Amygdala (tissue), 56 donors: ENCODE data around the gene TNRC18.
"Not testable (repeated sequence)": the region's sequence is repeated elsewhere in the genome, so short reads cannot be mapped to it uniquely, and the experiment has no call there.

Source experiments
- DNase-seq, 56 donors: peaks; one replicate each; lab custom pipeline; 2025; lab: John Stamatoyannopoulos, UW

TNRC18 gene

DNA sequence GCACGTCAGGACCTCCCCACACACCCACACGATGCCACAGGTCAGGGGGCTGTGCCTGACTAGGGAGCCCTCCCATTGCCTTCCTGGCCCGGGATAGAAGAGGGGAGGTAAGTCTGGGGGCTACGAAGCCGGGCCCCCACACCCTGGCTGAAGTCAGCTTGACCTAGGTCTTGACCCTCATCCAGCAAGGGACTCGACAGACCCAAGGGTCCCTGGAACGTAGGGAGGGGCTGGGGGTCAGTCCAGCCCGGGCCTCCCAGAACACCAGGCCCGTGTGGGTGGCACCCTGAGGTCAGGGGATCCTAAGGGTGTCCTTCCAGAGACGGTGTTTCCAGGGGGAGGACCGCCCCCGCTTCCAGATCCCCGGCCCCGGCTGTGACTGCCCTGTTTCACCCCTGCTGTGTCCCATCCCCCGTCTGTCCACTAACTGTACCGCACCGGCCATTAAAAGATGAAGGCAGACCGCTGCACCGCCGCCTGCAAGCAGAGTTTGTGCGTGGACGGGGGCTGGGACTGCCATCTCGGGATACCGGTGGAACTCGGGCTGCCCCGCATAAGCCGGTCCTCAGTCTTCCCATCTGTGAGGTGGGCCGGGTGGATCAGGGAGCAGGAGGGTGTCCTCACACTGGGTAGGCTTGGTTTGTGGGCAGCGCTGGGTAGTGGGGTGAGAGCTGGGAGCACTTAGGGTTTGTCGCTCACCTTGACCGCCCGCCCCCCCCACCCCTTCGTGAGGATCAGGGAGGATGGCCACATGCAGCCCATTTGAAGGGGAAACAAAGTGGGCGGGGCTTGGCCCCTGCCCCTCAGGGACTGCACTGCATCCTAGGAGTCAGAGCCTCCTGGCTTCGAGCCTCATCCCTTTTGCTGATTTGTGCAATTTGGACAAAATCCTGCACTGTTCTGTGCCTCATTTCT is 119.8 kb downstream of the TNRC18 start:
- no peak for DNase-seq

DNA sequence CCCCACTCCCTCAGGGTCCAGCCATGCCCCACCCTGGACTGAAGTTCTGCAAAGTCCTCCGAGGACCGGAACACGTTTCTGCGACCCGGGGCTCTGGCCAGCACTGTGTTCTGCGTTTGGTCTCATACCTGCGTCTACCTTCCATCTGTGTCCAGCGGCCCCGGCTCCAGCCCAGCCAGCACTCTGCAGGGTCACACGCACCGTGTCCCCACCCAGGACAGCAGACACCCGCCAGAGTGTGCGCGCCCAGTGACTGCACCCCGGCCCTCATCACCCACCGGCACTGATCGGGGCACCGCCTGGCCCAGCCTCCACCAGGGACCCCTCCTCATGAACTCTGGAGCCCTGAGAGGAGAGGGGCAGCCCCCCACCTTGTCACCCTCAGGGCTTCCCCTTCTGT is 120.6 kb downstream of the TNRC18 start:
- no peak for DNase-seq

DNA sequence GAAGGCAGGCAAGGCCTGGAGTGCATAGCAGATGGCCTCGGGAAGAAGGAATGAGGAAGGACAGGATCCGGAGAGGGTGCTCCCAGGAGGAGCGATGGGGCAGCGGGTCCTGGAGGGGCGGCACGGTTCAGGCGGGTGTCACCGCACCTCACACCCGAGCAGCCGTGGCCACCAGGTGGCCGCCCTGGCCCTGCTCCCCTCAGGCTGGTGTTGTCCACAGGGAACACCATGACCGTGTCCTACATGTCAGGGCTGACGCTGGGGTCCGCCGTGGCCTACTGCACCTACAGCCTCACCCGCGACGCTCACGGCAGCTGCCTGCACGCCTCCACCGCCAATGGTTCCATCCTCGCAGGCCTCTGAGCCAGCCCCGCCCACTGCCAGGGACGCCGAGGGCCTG is 121.1 kb downstream of the TNRC18 start:
- DNase-seq: no peak

DNA sequence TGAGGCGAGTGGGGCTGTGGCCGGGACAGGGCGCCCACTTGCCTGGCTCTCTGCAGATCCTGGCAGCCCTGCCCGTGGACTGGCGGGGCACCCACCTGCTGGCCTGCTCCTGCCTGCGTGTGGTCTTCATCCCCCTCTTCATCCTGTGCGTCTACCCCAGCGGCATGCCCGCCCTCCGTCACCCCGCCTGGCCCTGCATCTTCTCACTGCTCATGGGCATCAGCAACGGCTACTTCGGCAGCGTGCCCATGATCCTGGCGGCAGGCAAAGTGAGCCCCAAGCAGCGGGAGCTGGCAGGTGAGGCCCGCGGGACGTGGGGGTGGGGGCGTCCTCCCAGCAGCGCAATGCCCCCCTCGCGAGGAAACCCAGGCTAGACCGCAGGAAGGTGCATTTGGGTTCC is 123.3 kb downstream of the TNRC18 start:
- DNase-seq: no peak

DNA sequence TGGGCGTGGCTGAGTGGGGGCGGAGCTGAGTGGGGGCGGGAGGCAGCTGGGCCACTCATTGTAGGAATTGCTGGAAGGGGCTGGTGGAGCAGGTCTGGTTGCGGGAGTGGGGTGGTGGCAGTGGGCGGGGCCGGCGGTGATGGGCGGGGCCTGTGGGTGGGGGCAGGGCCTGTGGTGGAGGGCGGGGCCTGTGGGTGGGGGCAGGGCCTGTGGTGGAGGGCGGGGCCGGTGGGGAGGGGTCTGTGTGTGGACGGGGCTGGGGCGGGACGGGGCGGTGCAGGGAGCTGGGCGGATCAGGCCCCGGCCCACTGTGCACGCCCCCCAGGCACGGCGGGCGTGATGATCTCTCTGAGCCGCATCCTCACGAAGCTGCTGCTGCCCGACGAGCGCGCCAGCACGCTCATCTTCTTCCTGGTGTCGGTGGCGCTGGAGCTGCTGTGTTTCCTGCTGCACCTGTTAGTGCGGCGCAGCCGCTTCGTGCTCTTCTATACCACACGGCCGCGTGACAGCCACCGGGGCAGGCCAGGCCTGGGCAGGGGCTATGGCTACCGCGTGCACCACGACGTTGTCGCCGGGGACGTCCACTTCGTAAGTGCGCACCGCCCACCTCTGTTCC is 126.9 kb downstream of the TNRC18 start:
- DNase-seq: peak in 7 of 56 donors; percentile 10 to 54 (median 25)

DNA sequence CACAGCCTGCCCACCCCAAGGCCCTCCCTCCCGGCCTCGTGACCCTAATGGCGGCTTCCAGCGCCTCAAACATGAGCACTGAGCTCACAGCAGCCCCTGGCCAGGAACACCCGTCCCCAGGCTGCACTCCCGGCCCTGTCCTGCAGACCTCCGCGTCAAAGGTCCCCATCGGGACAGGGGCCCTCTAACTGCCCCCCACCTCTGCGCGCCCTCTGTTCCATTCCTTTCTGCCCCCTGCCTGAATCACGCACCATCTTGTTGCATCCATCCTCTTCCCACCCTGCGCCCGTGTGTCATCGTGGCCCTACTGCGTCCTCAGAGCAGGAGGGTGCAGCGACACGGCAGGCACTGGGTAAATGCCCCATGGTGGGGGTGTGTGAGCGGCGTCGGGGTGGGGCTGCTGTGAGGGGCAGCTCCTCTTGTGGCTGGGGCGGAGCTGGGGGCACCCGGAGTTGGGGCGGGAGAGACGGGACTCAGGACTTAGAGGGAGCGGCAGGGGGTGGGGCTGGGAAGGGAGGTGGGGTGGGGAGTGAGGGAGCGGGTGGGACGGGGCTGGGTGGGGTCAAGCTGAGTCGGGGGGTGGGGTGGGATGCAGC is 127.5 kb downstream of the TNRC18 start:
- DNase-seq: peak in 1 of 56 donors; percentile 21

DNA sequence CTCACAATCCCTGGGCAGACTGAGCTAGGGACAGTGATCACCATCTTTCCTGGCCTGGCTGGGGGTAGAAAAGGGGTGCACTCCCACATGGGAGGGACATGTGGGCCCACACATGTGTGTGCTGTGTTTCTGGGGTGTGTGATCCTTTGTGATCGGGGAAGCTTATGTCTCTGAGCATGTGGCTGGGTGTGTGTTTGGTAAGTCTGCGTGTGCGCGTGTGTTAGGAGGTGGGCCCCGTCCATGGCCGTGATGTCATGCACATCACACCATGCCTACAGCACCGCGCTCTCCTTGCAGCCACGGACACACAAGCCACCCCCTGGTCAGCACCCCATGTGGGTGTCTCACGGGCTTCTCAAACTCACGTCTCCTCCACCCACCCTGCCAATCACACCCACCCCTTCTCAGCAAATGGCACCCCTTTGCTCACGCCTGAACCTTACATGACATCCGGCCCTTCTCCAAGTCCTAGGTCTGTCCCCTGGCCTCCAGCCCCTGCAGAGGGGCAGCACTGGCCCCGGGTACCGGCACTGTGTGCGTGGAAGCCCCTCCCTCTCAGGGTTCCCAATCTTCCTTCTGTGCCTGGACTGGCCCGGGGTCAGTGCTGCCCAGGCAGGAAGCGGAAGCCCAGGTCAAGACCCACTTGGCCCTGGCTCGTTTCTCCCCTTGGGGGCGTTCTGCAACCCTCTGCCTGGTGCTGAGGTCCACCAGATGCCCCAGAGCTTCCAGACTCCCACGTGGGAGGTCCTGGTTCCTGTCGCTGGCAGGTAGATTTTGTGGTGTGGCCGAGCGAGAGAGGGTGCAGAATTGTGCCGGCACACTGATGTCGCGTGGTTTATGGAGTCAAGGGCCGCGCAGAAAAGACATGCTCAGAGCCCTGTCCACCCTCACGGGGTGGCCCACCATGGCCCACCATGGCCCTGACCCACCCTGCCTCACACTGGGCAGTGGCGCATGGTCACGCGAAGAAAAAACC is 128.3 kb downstream of the TNRC18 start:
- peak in 1 of 56 donors; percentile 3 for DNase-seq

DNA sequence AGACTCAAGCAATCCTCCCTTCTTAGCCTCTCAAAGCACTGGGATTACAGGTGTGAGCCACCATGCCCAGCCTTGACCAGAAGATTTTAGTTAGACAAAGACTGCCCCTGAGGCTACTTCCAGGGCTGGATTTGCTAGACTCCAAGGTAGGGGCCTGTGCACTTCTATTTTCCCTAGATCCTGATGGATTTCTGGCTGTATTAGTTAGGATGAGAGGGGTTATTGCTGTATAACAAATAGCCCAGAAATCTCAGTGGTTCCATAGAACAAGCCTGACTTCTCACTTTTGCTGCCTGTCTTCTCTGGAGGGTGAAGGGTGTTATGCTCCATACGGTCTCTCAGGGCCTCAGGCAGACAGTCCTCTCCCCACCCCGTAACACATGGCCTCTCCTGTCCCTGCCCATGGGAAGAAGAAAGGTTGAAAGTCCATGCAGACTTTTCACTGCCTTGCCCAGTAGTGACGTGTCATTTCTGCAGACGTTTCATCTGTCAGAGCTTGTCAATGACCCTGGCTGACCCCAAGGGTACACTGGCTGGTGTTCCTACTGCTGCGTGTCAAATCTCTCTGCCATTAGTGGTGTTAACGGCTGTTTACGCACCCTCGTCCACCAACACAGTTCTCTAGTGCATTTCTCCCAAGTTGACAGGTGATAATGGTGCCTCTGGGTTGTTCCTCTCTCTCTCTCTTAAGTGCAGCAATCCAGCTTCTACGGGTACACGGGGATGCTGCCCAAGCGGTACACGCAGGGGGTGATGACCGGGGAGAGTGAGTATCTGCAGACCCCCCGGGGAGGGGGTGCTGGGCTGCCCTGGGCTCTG is 129.3 kb downstream of the TNRC18 start:
- DNase-seq: no peak

DNA sequence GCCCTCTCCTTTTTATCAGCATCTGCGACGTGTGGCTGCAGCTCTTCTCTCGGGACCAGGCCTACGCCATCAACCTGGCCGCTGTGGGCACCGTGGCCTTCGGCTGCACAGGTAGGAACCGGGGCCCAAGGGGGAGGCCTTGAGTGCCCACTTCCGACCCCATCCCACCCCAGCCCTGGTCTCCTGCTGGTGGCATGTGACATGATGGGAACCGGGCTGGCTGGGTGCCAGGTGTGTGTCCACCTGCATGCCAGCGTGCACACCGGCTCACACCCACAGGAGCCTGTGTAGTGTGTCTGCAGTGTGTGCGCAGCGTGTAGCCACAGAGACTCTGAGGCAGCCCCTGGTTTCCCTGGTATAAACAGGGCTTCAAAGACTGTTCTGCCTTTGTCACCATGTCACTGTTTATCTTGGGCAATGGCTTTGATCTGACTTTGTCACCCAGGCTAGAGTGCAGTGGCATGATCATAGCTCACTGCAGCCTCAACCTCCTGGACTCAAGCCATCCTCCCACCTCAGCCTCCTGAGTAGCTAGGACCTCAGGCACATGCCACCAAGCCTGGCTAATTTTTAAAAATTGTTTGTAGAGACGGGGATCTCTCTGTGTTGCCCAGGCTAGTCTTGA is 131.8 kb downstream of the TNRC18 start:
- peak in 1 of 56 donors; percentile 16 for DNase-seq

DNA sequence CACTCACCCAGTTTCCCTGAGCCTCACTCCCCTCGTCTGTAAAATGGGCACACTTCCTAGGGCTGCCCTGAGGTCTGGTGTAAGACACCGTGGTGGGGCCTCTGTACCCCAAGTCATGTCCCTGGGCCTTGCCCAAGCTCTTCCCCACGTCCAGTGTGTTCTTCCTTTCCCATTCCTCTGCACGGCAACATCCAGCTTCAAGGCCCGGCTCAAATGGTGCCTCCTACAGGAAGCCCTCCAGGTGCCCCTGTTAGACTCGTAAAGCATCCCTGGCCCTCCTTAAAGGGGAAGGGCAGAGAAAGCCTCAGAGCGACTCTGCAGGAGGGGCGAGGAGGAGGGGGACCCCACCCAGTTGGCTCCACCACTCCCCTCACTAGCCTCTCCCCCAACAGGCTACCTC is 132.3 kb downstream of the TNRC18 start:
- DNase-seq: no peak

DNA sequence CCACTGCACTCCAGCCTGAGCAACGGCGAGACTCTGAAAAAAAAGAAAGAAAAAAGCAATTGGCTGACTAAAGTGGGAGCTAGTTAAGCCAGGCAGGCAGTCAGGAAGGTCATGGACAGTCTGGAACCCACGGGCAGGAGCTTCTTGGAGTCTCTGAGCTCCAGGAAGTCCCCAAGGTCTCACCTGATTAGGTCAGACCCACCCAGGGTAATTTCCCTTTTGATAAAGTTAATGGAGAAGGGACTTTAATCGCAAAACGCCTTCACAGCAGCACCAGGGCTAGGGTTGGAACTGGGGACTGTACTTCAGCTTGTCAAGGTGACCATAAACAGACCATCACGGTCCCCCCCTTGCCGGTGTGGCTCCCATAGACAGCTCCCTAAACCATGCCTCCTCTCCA is 134.3 kb downstream of the TNRC18 start:
- DNase-seq: no peak

DNA sequence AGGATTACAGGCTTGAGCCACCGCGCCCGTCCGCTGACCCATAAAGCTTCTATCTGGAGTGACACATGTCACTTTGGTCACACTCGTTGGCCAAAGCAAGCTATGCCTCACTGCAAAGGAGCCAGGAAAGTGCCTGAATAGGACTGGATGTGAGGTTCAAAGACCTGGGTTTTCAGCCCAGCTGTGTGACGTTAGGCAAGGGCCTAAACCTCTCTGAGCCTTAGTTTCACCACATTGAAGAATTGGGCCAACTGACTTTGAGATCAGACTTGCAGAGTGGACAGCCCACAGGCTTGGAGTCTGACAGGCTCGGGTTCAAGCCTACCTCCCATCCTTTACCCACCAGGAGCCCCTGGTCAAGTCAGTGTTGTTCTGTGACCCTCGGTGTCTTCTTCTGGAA is 135.1 kb downstream of the TNRC18 start:
- DNase-seq: not testable (repeated sequence)

DNA sequence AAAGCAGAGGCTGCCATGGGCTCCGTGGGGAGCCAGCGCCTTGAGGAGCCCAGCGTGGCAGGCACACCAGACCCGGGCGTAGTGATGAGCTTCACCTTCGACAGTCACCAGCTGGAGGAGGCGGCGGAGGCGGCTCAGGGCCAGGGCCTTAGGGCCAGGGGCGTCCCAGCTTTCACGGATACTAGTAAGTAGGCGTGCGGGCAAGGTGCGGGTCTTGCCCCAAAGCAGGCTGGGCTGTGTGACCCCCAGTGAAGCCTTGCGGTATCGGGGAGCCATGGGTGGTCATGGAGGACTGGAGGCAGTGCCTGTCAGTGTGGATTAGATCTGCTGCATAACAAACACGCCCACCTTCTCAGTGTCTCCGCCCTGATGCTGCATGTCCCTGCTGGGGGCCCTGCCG is 135.8 kb downstream of the TNRC18 start:
- DNase-seq: no peak

DNA sequence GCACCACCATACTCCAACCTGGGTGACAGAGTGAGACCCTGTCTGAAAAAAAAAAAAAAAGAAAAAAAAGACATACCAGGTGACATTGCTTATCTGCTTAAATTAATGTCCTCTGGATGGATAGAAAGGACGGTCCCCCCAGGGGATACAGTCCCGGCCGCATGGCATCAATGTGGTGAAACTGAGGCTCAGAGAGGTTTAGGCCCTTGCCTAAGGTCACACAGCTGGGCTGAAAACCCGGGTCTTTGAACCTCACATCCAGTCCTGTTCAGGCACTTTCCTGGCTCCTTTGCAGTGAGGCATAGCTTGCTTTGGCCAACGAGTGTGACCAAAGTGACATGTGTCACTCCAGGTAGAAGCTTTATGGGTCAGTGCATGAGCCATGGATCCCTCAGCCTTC is 136.3 kb downstream of the TNRC18 start:
- DNase-seq: not testable (repeated sequence)

DNA sequence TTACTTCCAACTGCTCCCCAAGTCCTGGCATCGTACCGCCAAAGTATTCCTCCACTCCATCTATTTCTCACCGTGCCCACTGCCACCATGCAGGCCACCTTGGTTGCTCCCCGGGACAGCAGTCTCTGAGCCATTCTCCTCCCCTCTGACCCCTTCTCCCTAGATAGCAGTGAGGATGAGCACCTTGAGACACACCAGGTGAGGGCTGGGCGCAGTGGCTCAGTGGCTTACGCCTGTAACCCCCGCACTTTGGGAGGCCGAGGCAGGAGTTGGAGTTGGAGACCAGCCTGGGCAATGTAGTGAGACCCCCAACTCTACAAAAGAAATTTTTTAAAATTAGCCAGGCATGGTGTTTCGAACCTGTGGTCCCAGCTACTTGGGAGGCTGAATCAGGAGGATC is 136.7 kb downstream of the TNRC18 start:
- no peak for DNase-seq

DNA sequence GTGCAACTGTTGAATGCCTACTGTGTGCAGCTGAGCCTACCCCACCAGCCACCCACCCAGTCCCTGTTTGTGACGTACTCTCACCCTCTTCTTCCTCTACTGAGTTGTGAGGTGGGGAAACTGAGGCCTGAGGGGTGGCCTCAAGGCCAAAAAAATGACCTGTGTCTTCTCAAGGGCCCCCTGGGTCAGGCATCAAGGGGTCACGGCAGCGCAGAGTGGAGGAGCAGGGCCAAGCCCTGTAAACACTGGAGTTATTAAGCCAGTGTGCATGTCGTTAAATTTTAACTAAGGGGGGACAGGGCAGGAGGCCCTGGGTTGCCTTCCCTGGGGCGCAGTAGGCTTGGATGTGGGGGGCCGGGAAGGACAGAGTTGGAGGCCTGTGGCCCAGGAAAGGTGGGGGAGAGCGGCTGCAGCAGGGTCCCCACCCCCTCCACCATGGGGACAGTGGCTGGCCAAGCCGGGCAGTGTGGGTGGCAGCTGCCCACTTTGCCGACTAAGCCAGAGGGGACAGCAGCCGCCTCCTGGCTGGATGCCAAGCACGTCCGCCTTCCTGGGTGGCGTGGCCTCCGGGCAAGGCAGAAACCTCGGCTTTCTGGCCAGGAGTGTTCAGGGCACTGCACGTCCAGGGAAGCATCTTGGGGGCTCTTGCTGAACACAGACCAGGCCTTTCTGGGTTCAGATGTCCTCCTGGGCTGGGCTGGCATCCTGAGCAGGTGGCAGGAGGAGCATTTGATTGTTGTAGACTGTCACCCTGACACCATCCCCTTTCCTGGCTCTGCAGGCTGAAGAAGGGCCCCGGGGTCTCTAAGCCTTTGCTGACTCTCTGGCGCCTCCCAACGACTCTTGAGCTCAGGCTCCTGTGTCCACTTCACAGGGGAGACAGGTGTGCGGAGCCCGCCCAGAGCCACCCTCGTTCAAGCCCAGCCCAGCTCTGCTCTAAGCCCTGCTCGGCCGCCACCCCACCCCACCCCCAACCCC is 139.0 kb downstream of the TNRC18 start:
- peak in 41 of 56 donors; percentile 3 to 68 (median 38) for DNase-seq

DNA sequence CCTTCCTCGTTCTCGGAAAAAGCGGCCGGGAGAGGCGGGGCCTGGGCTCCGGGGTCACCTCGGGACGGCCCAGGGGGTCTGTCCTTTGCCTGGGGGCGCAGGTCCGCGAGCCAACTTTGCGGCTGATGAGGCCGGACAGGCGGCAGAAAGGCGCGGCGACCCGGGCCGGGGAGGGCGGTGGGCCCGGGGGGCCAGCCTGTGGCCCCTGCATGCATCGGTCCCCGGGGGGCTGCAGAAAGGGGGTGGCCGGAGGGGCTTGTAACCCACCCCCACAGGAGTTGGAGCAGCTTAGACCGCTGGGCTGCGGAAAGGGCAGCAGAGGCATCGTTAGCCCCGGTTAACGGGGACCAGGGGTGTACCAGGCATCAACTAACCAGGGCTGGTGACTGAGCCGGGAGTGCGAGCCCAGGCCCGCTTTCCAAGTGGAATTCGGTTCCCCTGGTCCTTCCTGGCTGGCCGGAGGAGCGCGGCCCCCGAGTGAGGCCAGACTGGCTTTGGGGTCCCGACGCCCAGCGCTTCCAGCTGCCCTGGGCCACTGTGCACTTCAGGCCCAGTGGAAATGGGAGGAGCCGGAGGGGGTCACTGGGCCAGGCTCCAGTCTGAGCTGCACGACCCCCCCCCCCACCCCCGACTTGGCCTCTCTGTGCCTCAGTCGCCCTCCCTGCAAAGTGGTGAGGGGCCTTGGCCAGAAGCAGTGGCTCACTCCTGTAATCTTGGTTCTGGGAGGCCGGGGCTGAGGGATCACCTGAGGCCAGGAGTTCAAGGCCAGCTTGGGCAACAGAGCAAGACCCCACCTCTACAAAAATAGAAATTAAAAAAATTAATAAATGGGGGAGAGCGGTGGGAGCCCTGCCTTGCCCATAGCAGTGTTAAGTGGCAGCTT is 140.0 kb downstream of the TNRC18 start:
- DNase-seq: no peak
